Body of pancreas (tissue), 4 donors: ENCODE results near the gene FMO4. TPM values are rescaled to one million over a fixed set of nuclear protein-coding genes. Genes with fewer than 3 reads are reported as not detected.
"Not testable (repeated sequence)": the region's sequence is repeated elsewhere in the genome, so short reads cannot be mapped to it uniquely, and the experiment has no call there.

Experiments used
- ATAC-seq: fragments of 150-250 bp; one replicate; pipeline ENCODE4 v1.9.1; 2016
- DNase-seq, 4 donors: peaks; one replicate each; pipeline ENCODE4 v3.0.0-alpha.2; 2019
- H3K27ac ChIP-seq, 4 donors: fragments of 200-600 bp; sonication (generic); 1 replicate in 3 of 4; 2 replicates in 1 of 4; pipeline versions ENCODE4 v1.5.1 to v1.6.1; 2016 to 2019; ENCODE audit warnings: mild to moderate bottlenecking in 1 of 4, mixed read lengths in 1 of 4, moderate library complexity in 1 of 4
- H3K27me3 ChIP-seq, 2 donors: fragments of 200-600 bp; sonication (generic); one replicate each; pipeline ENCODE4 v1.6.0; 2016; ENCODE audit warnings: mild to moderate bottlenecking in 1 of 2
- H3K36me3 ChIP-seq, 2 donors: fragments of 200-600 bp; sonication (generic); replicated peaks in 1 of 2; 2 replicates each; pipeline ENCODE4 v1.5.1; 2016; ENCODE audit warnings: low read depth in 2 of 2; ENCODE audit not compliant: insufficient read depth in 1 of 2
- H3K4me1 ChIP-seq: fragments of 200-600 bp; sonication (generic); one replicate; pipeline ENCODE4 v1.6.0; 2016
- H3K4me3 ChIP-seq, 2 donors: fragments of 200-600 bp; sonication (generic); 1 replicate in 1 of 2; 2 replicates in 1 of 2; pipeline ENCODE4 v1.5.1; 2016 to 2019
- H3K9me3 ChIP-seq, 3 donors: fragments of 200-600 bp; sonication (generic); 1 replicate in 2 of 3; 2 replicates in 1 of 3; pipeline ENCODE4 v1.5.1; 2016
- POLR2A ChIP-seq, 3 donors: fragments of 450-650 bp; IDR thresholded peaks; one replicate each; pipeline ENCODE4 v1.6.1; 2016; ENCODE audit warnings: antibody characterized with exemption in 3 of 3, mild to moderate bottlenecking in 2 of 3
- WGBS, 2 donors: methylation state at CpG; one replicate each; pipeline ENCODE4 v1.1.5; 2017; 5-methylcytosine and 5-hydroxymethylcytosine counted together
- intact Hi-C: fragments of 100-400 bp; cut with DNase I; formaldehyde crosslinking; loops from one replicate; pipeline ENCODE4 v1.15.1; 2023
- total RNA-seq, 2 donors: library from RNA; depleted of rRNA; stranded (reverse); fragments of >200 nt; gene quantifications; one replicate each; pipeline ENCODE4 v1.1.0, GENCODE V29; 2016
- TF ChIP-seq, protein P1 (sequence below), 7 experiments: fragments of 450-650 bp in 4 of 7; fragments of 200-600 bp in 3 of 7; sonication (generic) in 3 of 7; IDR thresholded peaks; one replicate each; pipeline ENCODE4 v1.5.1; 2016 to 2019; ENCODE audit warnings: antibody characterized with exemption in 7 of 7

FMO4 gene
- total RNA-seq, 2 donors from 2014 or later: 0.99 to 4.4 TPM

DNA sequence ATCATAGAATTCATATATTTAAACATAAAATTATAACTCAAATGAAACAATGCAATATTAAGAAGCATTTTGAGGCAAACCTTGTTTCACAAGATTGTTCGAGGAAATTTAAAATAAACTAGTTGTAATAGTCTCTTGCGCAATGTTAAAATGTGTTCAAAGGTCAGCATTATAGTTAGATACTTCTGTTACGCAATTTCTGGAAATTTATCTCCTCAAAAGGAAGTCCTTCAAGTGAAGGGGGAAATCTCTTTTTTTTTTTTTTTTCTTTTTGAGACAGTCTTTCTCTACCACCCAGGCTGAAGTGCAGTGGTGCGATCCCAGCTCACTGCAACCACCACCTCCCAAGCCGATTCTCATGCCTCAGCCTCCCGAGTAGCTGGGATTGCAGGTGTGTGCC, 52.1 kb downstream of the FMO4 start:
- Histone ChIP-seq H3K36me3 (no peaks in the 10 kb centered on the region), H3K9me3 (peaks cover 0 to 4% (median 0%) of the 10 kb centered on the region in 3 donors), H3K27ac (no peak overlapping the region), H3K27me3 (no peaks in the 10 kb centered on the region), H3K4me3 (no peak overlapping the region), H3K4me1 (no peaks in the 10 kb centered on the region)
- intact Hi-C loops: no loop called here
- 67 to 74% methylated on average over 6 of the region's 6 CpGs for WGBS, 2 donors
- no peak for DNase-seq
- no peak for ATAC-seq
- no peak for TF ChIP-seq POLR2A (IDR thresholded peaks at IDR 0.05)
- TF ChIP-seq, protein P1, sequence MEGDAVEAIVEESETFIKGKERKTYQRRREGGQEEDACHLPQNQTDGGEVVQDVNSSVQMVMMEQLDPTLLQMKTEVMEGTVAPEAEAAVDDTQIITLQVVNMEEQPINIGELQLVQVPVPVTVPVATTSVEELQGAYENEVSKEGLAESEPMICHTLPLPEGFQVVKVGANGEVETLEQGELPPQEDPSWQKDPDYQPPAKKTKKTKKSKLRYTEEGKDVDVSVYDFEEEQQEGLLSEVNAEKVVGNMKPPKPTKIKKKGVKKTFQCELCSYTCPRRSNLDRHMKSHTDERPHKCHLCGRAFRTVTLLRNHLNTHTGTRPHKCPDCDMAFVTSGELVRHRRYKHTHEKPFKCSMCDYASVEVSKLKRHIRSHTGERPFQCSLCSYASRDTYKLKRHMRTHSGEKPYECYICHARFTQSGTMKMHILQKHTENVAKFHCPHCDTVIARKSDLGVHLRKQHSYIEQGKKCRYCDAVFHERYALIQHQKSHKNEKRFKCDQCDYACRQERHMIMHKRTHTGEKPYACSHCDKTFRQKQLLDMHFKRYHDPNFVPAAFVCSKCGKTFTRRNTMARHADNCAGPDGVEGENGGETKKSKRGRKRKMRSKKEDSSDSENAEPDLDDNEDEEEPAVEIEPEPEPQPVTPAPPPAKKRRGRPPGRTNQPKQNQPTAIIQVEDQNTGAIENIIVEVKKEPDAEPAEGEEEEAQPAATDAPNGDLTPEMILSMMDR (IDR thresholded peaks at IDR 0.05): no peak

DNA sequence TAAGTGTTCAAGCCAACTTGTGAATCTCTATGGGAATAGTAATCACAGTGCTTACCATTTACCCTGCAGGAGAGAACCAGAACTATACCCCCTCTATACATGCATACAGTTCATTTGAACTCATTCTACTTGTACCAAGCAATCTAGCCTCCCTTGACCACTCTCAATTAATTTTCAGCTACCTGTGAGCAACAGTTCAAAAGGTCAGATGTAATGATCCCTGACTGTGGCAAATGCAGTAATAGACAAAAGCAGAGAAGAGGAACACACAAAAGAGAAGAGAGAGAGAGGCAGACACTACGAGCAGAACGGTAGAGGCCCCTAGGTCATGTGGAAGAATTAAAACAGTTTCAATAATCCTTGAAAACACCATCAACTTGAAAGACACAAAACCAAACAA, 52.8 kb downstream of the FMO4 start:
- TF ChIP-seq, protein P1 (IDR thresholded peaks at IDR 0.05): no peak
- no peak for TF ChIP-seq POLR2A (IDR thresholded peaks at IDR 0.05)
- WGBS, 2 donors: 60 to 62% methylated on average over 2 of the region's 2 CpGs
- no peak for ATAC-seq

DNA sequence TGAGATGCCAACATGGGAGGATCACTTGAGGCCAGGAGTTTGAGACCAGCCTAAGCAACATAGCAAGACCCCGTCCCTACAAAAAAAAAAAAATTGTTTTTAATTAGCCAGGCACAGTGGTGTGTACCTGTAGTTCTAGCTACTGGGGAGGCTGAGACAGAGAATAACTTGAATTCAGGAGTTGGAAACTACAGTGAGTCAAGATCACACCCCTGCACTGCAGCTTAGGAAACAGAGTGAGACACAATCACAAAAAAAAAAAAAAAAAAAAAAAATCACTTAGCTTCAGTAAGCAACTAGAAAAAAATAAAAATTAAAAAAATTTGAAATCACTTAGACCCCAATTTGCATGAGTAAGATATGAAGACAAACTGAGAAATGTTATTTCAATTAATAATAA, 53.5 kb downstream of the FMO4 start:
- Histone ChIP-seq H3K9me3 (no peaks in the 10 kb centered on the region), H3K36me3 (no peaks in the 10 kb centered on the region), H3K27ac (no peak overlapping the region), H3K4me3 (no peak overlapping the region), H3K27me3 (no peaks in the 10 kb centered on the region), H3K4me1 (no peaks in the 10 kb centered on the region)
- intact Hi-C loops: no loop called here
- ATAC-seq (no peak), DNase-seq (no peak)
- WGBS, 2 donors: 60 to 69% methylated on average over 1 of the region's 1 CpG
- TF ChIP-seq, protein P1 (IDR thresholded peaks at IDR 0.05): no peak
- TF ChIP-seq POLR2A (IDR thresholded peaks at IDR 0.05): no peak

More for the DNA sequence above, 52.8 kb downstream of the FMO4 start:
- intact Hi-C loops: no loop called here
- H3K9me3 ChIP-seq: no peaks in the 10 kb centered on the region
- H3K27me3 ChIP-seq: no peaks in the 10 kb centered on the region
- no peak for DNase-seq
- no peaks in the 10 kb centered on the region for H3K36me3 ChIP-seq
- no peaks in the 10 kb centered on the region for H3K4me1 ChIP-seq
- H3K4me3 ChIP-seq: no peak overlapping the region
- H3K27ac ChIP-seq: no peak overlapping the region

DNA sequence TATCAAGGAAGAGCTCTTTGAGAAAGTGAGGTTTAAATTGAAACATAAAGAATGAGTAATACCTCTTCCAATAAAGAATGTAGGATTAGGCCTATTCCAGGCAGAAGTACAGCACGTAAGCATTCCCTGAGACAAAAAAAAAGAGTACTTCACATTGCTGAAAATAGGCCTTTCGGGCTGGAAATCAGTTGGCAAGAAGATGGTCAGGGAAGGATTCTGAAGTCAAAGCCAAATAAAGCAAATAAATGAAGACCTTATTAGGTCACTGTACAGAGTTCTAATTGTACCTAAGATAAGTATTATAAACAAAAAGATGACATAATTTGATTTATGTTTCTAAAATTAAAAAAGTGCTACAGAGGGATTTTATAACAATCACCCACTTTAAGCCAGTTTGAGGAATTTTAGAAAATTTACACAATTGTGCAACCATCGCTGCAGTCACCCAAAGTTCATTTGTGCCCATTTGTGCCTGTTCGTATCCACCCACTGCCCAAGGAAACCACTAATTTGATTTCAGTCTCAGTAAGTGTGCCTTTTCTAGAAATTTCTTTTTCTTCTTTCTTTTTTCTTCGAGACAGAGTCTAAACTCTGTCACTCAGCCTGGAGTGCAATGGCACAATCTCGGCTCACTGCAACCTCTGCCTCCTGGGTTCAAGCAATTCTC, 58.6 kb downstream of the FMO4 start:
- no peak for ATAC-seq
- intact Hi-C loops: no loop called here

DNA sequence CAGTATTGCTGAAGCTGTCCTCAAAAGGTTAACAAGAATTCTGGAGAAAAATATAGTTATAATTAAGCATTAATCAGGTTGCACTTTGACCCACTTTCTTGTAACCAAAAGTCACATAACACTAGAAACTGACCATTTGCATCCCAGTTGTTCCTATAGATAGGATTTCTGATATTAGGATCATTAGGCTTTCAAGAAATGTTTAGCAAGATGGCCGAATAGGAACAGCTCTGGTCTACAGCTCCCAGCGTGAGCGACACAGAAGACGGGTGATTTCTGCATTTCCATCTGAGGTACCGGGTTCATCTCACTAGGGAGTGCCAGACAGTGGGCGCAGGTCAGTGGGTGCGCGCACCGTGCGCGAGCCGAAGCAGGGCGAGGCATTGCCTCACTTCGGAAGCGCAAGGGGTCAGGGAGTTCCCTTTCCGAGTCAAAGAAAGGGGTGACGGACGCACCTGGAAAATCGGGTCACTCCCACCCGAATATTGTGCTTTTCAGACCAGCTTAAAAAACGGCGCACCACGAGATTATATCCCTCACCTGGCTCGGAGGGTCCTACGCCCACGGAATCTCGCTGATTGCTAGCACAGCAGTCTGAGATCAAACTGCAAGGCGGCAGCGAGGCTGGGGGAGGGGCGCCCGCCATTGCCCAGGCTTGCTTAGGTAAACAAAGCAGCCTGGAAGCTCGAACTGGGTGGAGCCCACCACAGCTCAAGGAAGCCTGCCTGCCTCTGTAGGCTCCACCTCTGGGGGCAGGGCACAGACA, 59.6 kb downstream of the FMO4 start:
- H3K4me1 ChIP-seq, H3K9me3 ChIP-seq: not testable (repeated sequence)
- 79 to 86% methylated on average over 29 to 30 of the region's 32 CpGs for WGBS, 2 donors

More for the DNA sequence above, 58.6 kb downstream of the FMO4 start:
- no peak for DNase-seq
- Histone ChIP-seq H3K9me3 (no peaks in the 10 kb centered on the region), H3K36me3 (no peaks in the 10 kb centered on the region), H3K4me1 (no peaks in the 10 kb centered on the region), H3K27me3 (no peaks in the 10 kb centered on the region), H3K27ac (no peak overlapping the region), H3K4me3 (no peak overlapping the region)
- WGBS, 2 donors: 75 to 79% methylated on average over 6 of the region's 6 CpGs
- TF ChIP-seq, protein P1 (IDR thresholded peaks at IDR 0.05): no peak
- TF ChIP-seq POLR2A (IDR thresholded peaks at IDR 0.05): no peak

More for the DNA sequence above, 59.6 kb downstream of the FMO4 start:
- H3K27me3 ChIP-seq, H3K4me3 ChIP-seq, H3K36me3 ChIP-seq, DNase-seq, H3K27ac ChIP-seq, intact Hi-C loops, ATAC-seq: not testable (repeated sequence)
